ENCODE results near the gene RAPGEF5.

RAPGEF5 gene

GRCh38 chr7:22375359-22376048 is 18.6 kb upstream of the RAPGEF5 start:
- no peak for DNase-seq

- DNase-seq: no peak
Observed at GRCh38 chr7:22373911-22374310, 17.0 kb upstream of the RAPGEF5 start.

GRCh38 chr7:22373388-22373787 is 16.4 kb upstream of the RAPGEF5 start:
- no peak for DNase-seq

- DNase-seq: no peak
Observed at GRCh38 chr7:22372863-22373262, 15.9 kb upstream of the RAPGEF5 start.

- DNase-seq: no peak
Observed at GRCh38 chr7:22371878-22372277, 14.9 kb upstream of the RAPGEF5 start.

GRCh38 chr7:22364900-22365299 is 7.9 kb upstream of the RAPGEF5 start:
- no peak for DNase-seq

GRCh38 chr7:22363756-22364422 is 6.9 kb upstream of the RAPGEF5 start:
- no peak for DNase-seq

- DNase-seq: no peak
Observed at GRCh38 chr7:22361795-22362194, 4.8 kb upstream of the RAPGEF5 start.

- no peak for DNase-seq
Observed at GRCh38 chr7:22361320-22361719, 4.4 kb upstream of the RAPGEF5 start.

GRCh38 chr7:22358820-22359697 is 2.1 kb upstream of the RAPGEF5 start:
- no peak for DNase-seq

- DNase-seq: no peak
Observed at GRCh38 chr7:22357311-22358175, 589 bp upstream of the RAPGEF5 start.

- no peak for DNase-seq
Observed at GRCh38 chr7:22356010-22356691, 803 bp downstream of the RAPGEF5 start.

GRCh38 chr7:22355620-22356009 is 1.3 kb downstream of the RAPGEF5 start:
- DNase-seq: no peak

GRCh38 chr7:22354462-22354861 is 2.5 kb downstream of the RAPGEF5 start:
- DNase-seq: no peak

GRCh38 chr7:22352887-22353286 is 4.1 kb downstream of the RAPGEF5 start:
- no peak for DNase-seq

- DNase-seq: no peak
Observed at GRCh38 chr7:22351878-22352277, 5.1 kb downstream of the RAPGEF5 start.

- DNase-seq: no peak
Observed at GRCh38 chr7:22351329-22351692, 5.6 kb downstream of the RAPGEF5 start.

- DNase-seq: no peak
Observed at GRCh38 chr7:22350466-22351328, 6.3 kb downstream of the RAPGEF5 start.

GRCh38 chr7:22348379-22348778 is 8.6 kb downstream of the RAPGEF5 start:
- no peak for DNase-seq

GRCh38 chr7:22346383-22347107 is 10.4 kb downstream of the RAPGEF5 start:
- no peak for DNase-seq

- no peak for DNase-seq
Observed at GRCh38 chr7:22344655-22345054, 12.3 kb downstream of the RAPGEF5 start.

Data from activated CD4-positive, alpha-beta T cell treated with anti-CD3 and anti-CD28 coated beads for 48 hours (primary cell).